WI38 (cell line): Measurements from ENCODE around the gene INO80D.

ENCODE experiments used
- H3K4me3 ChIP-seq: 2 replicates; pipeline ENCODE4 v1.5.1; 2011; ENCODE audit warnings: low read depth, mild to moderate bottlenecking, control low read depth, low read length
- TF ChIP-seq, protein P1 (sequence below): IDR thresholded peaks from 2 replicates; pipeline ENCODE4 v1.5.1; 2012; ENCODE audit warnings: low read depth, mild to moderate bottlenecking, control low read depth, low read length

The INO80D gene

DNA sequence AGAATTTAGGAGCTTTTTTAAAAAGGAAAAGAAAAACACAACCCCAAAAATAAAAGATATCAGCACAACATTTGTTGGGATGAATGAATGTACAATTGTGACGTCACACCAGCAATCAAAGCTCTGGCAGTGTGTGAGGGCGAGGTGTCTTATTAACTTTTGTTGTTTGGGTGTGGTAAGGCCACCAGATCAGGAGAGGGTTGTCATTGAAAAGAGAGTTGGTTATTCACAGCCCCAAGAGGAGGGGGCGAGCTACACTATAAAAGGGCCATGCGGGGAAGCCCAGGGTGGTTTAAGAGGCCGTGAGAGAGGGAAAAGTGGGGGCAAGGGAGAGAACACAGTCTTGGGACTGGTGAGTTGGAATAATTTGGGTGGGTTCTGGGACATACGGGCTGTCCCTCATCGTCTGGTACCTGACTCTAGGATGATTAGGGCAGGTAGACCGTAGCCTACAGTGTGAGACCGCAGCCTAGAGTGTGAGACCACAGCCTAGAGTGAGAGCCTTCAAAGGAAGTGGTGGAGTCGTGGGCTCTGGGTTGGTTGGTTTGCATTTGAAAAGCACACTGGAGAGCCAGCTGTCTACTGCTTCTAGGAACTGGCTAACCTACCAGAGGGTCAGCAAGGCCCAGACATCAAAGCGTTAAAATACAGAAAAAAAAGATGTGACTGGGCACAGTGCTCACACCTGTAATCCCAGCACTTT, 128.4 kb downstream of the INO80D start:
- TF ChIP-seq, protein P1, sequence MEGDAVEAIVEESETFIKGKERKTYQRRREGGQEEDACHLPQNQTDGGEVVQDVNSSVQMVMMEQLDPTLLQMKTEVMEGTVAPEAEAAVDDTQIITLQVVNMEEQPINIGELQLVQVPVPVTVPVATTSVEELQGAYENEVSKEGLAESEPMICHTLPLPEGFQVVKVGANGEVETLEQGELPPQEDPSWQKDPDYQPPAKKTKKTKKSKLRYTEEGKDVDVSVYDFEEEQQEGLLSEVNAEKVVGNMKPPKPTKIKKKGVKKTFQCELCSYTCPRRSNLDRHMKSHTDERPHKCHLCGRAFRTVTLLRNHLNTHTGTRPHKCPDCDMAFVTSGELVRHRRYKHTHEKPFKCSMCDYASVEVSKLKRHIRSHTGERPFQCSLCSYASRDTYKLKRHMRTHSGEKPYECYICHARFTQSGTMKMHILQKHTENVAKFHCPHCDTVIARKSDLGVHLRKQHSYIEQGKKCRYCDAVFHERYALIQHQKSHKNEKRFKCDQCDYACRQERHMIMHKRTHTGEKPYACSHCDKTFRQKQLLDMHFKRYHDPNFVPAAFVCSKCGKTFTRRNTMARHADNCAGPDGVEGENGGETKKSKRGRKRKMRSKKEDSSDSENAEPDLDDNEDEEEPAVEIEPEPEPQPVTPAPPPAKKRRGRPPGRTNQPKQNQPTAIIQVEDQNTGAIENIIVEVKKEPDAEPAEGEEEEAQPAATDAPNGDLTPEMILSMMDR, result no peak
- H3K4me3 ChIP-seq, result no peak overlapping the region

DNA sequence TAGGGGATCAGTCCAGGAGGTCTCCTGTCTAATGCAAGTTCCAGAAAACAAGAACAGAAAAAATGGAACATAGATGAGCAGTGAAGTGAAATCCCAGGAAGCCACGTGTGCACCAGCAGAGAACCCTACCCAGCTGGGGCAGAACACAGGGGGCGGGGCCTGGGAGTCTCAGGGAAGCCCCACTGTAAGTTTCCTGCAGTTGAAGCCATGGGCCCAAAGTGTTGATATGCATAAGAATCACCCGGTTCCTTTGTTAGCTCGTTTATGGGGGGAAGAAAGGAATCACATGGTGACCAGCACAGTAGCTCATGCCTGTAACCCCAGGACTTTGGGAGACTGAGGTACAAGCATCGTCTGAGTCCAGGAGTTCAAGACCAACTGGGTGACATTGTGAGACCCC, 131.3 kb downstream of the INO80D start:
- TF ChIP-seq, protein P1, result no peak
- H3K4me3 ChIP-seq, result no peak overlapping the region

DNA sequence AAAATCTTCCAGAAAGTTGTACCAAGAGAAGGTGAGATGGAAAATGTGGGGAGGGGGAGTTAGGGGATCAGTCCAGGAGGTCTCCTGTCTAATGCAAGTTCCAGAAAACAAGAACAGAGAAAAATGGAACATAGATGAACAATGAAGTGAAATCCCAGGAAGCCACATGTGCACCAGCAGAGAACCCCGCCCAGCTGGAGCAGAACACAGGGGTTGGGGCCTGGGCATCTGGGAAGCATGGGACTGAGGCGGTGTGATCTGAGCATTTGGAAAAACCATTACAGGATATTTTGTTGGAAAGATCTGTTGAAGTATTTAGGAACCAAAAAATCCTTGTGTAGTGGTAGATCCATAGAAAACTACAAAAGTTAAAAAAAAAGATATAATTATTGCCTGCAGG, 133.7 kb downstream of the INO80D start:
- TF ChIP-seq, protein P1, result no peak

DNA sequence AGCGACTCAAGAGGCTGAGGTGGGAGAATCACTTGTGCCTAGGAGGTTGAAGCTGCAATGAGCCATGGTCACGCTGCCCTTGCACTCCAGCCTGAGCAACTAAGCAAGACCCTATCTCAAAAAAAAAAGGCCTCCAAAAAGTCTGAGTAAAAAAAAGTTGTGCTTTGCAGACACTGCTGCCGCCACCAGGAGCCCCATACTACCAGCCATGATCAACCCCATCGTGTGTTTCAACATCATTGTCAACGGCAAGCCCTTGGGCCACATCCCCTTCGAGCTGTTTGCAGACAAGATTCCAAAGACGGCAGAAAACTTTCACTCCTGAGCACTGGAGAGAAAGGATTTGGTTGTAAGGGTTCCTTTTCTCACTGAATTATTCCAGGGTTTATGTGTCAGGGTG, 137.1 kb downstream of the INO80D start:
- H3K4me3 ChIP-seq, result no peak overlapping the region
- TF ChIP-seq, protein P1, result no peak

More for the DNA sequence above, 133.7 kb downstream of the INO80D start:
- H3K4me3 ChIP-seq, result no peak overlapping the region

DNA sequence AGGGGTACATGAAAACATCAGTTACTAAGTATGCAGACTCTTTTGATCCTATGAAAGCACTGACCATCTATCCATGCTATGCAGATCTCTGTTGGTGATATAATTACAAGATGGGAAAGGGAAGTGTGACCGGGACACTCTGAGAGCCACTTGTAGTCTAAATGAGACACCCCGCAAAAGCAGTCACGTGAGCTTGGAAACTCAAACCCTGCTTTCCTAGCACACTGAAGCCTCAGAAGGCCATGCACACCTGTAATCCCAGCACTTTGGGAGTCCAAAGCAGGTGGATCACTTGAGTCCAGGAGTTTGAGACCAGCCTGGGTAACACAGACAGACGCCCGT, 137.5 kb downstream of the INO80D start:
- TF ChIP-seq, protein P1, result no peak
- H3K4me3 ChIP-seq, result no peak overlapping the region

DNA sequence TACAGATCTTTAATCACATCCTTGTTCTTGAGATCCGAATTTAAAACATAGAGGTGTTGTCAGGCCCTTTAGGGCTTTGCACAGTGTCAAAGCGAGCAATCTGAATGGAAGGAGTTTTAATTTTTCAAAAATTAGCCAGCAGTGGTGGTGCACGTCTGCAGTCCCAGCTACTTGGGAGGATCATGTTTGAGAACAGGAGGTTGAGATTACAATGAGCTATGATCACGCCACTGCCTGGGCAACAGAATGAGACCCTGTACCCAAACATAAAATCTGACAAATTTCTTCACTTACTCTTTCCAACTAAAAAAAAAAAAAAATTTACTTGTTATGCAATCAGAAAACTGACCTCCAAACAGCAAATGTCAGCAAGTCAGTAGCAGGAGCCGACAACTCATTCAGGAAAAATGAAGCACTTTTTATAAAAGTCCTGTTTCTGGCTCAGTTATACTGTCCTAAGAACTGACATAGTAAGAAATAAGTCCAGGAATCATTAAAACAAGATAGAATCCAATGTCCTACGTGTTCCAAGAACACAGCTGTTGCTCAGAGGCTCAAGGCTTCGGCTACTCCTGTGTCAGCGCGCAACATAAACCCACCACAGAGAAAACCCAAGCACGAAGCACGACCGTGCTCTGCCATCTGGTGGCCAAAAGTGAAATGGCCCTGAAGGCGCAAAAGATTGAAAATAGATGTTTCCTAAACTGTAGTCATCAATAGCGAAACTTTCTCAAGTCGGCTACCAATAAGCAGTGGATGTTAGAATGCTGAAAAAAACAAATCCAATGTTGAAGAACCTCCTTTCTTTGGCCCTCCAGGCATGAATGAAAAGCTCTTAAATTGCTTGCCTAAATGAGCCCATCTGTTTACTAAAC, 138.1 kb downstream of the INO80D start:
- TF ChIP-seq, protein P1, result peak; percentile 87
- H3K4me3 ChIP-seq, result peak overlapping the region; percentile 23; the same call in 1 of the 2 replicates

DNA sequence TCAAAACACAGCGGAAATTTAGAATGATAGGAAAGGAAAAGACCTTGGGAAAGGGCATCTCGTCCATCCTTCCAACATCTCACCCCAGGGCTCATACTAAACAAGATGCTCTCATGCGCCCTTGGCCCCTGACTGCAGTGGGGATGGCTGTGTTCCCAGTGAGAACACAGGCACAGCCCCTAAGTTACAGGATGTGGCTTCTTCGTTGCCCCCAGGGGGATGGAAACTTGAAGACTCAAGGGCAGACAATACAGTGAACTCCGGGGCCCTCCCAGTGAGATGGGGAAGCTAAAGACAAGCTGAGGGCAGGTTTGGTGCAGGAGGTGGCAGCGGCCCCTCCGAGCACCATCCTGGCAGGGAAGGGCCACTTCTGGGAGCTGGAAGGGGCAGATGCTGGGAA, 139.7 kb downstream of the INO80D start:
- TF ChIP-seq, protein P1, result no peak
- H3K4me3 ChIP-seq, result no peak overlapping the region
